ENCODE measurements around the gene ZNF740.

The ZNF740 gene

GRCh38 chr12:53226815-53227214 lies 46.3 kb downstream of the ZNF740 start:
- DNase-seq (ENCODE audit: low read depth in 2 of 2): no peak

GRCh38 chr12:53227341-53227740 lies 46.8 kb downstream of the ZNF740 start:
- no peak for DNase-seq (ENCODE audit: low read depth in 2 of 2)

GRCh38 chr12:53227836-53228235 lies 47.3 kb downstream of the ZNF740 start:
- DNase-seq (ENCODE audit: low read depth in 2 of 2): no peak

DNA sequence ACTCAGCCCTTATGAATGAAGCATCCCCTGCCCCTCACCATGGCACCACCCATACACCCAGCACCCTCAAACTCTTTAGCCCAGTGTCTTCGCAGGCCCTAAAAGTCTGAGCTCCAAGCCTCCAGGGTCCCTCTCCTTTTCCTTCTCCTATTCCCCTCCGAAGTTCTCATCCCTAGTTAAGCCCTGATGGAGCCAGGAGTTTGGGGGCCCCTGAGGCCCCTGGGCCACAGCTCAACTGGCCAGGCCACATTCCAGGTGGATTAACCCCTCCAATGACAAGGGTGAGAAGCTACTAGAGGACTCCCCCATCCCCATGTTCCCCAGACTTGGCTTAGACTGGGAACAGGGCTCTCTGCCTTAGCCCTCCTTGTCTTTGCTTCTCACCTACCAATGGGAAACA lies 48.9 kb downstream of the ZNF740 start:
- DNase-seq (ENCODE audit: low read depth in 2 of 2): no peak

DNA sequence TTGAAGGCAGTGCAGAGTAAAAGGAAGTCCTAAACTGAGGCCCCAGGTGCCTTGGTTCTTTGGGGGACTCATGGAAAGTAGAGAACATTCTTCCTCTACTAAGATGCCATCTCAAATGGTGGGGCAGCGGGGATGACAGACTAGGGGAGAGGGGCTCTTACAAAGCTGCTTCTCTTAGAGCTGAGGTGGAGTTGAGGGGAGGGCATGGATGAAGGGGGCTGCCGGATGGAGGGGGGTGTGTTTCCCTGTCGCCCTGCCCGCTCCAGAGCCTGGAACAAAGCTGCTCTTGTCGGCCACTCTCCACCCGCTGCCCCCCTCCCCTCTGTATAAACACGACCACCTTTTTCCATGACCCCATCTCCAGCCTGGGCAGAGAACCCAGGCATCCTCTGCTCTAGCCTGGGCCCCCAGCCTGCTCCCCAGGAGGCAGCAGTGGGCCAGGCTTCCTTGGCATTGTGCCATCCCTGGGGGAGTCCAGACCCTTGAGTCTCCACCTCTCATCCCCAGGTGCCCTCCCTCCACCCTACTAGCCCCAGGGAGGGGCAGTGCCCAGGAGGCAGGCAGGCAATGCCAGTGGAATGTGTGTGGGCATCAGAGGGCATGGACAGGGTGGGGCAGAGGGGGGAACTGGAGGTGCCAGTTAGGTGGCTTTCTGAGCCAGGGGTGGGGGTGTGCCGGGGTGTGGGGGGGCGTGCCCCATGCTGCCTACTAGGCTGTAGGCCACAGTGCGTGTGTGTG lies 49.8 kb downstream of the ZNF740 start:
- no peak for DNase-seq (ENCODE audit: low read depth in 2 of 2)

- no peak for DNase-seq (ENCODE audit: low read depth in 2 of 2)
Observed at GRCh38 chr12:53231671-53231920, 51.1 kb downstream of the ZNF740 start.

- DNase-seq (ENCODE audit: low read depth in 2 of 2): peak in 1 of 2 experiments; percentile 70
Observed at GRCh38 chr12:53231921-53232645, 51.6 kb downstream of the ZNF740 start, which contains the start of gene RARG. RARG (minus strand) TSS chr12:53232209; CDS start chr12:53227545, 4,664 bp downstream.

- DNase-seq (ENCODE audit: low read depth in 2 of 2): no peak
Observed at GRCh38 chr12:53232646-53233461, 52.3 kb downstream of the ZNF740 start.

- DNase-seq (ENCODE audit: low read depth in 2 of 2): no peak
Observed at GRCh38 chr12:53233671-53234121, 53.2 kb downstream of the ZNF740 start.

DNA sequence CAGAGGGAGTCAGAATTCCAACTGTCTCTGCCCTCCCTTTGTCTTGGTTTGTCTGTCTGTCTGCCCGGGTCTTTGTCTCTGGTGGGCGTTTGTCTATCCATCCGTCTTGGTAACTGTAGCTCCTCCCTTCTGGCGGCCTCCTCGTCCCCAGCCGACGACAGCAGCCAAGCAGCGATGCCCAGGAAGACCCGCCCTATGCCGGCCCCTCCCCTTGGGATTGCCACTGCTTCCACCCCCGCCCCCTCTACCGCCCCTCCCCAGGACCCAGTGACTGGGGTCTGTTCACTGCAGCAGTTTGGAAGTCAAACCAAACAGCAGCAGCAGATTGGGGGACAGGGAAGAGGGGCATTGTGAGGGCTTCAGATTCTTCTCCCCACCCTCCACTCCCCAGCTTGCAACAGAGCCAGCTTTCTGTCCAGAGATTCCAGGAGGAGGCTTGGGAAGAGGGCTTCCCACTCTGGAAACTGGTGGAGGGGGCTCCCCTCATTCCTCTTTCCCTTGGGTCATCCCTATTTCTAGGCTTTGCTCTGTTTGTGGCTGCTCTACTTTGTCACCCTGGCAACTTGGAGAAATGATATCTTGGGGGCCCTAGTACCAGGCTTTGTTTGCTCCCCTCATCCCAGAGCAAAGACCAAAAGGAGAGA lies 53.9 kb downstream of the ZNF740 start:
- no peak for DNase-seq (ENCODE audit: low read depth in 2 of 2)

- DNase-seq (ENCODE audit: low read depth in 2 of 2): no peak
Observed at GRCh38 chr12:53235164-53235563, 54.6 kb downstream of the ZNF740 start.

- no peak for DNase-seq (ENCODE audit: low read depth in 2 of 2)
Observed at GRCh38 chr12:53235742-53236442, 55.4 kb downstream of the ZNF740 start.

GRCh38 chr12:53236443-53237111 lies 56.1 kb downstream of the ZNF740 start:
- DNase-seq (ENCODE audit: low read depth in 2 of 2): no peak

DNA sequence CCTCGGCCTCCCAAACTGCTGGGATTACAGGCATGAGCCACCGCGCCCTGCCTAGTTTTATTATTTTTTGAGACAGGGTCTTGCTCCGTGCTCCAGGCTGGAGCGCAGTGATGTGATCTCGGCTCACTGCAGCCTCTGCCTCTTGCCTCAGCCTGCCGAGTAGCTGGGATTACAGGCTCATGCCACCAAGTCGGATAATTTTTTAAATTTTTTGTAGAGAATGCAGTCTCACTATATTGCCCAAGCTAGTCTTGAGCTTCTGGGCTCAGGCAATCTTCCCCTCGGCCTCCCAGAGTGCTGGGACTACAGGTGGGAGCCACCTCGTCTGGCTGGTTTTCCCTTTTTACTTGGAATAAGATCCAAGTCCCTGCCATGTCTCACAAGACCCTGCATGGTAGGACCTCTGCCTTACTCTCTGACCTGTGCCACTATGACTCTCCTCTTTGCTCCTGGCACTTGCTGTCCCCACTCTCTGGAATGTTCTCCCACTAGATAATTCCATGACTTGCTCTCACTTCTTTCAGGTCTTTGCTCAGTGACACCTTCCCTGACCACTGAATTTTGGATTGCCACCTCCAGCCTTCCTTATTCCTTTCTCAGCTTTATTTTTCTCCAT lies 59.2 kb downstream of the ZNF740 start:
- DNase-seq (ENCODE audit: low read depth in 2 of 2): no peak

GRCh38 chr12:53241623-53242412 lies 61.3 kb downstream of the ZNF740 start:
- no peak for DNase-seq (ENCODE audit: low read depth in 2 of 2)

DNA sequence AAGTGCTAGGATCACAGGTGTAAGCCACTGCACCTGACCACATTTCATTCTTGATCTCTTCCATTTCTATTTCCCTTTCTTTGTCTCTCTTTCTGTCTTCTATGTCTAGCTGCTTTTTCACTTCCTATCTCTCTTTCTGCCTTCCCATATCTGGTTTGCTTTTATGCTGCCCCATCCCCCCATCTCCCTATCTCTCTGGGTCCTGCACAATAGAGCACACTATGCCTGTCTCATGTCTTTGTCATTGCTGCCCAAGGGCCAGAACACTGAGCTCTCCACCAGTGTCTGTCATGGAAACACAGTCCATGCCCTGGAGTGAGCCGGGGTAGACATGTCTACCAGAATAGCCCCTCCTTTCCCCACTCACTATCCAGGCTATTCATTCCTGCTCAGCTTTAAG lies 63.8 kb downstream of the ZNF740 start:
- no peak for DNase-seq (ENCODE audit: low read depth in 2 of 2)

Data from stimulated activated CD4-positive, alpha-beta T cell treated with anti-CD3 and anti-CD28 coated beads, Interleukin-12 subunit alpha, Interleukin-12 subunit beta, amount 100 ng/mL, for 24 hours (primary cell).